OCI-LY7 (cell line): ENCODE results near the gene ASCL5. TPM values are rescaled to one million over a fixed set of nuclear protein-coding genes. Genes with fewer than 3 reads are reported as not detected.

ENCODE experiments used
- BruUV-seq: library from RNA; stranded (reverse); fragments of 400-500 nt; replicated peaks from 2 replicates; lab custom pipeline; 2021; lab: Mats Ljungman, UMichigan
- CTCF ChIA-PET: fragments of 300-600 bp; sonication (Branson Sonifier 250); formaldehyde crosslinking; loops from one replicate; lab custom pipeline; 2022; ENCODE audit warnings: antibody characterized with exemption; ENCODE audit not compliant: unreplicated experiment; lab: Charles Lee
- POLR2A ChIA-PET: fragments of 300-600 bp; sonication (Branson Sonifier 250); formaldehyde crosslinking; loops from one replicate; lab custom pipeline; 2022; ENCODE audit warnings: antibody characterized with exemption; lab: Charles Lee
- DNase-seq: peaks from one replicate; pipeline ENCODE4 v3.0.0-alpha.2; 2015; ENCODE audit warnings: low spot score
- H2AFZ ChIP-seq: fragments of 200-600 bp; sonication (generic), shearing (Covaris generic); 2 replicates; pipeline ENCODE4 v1.6.1; 2014; ENCODE audit warnings: mild to moderate bottlenecking, antibody characterized with exemption, low read length, moderate library complexity
- H3K27ac ChIP-seq: fragments of 200-600 bp; sonication (generic); 2 replicates; pipeline ENCODE4 v1.5.1; 2014; ENCODE audit warnings: mixed run types, low read depth, mild to moderate bottlenecking, moderate library complexity, low read length, inconsistent platforms; ENCODE audit not compliant: poor library complexity, severe bottlenecking
- H3K36me3 ChIP-seq: fragments of 200-600 bp; sonication (generic); 2 replicates; pipeline ENCODE4 v1.6.1; 2014; ENCODE audit warnings: mild to moderate bottlenecking, antibody characterized with exemption, low read length, moderate library complexity, mixed read lengths; ENCODE audit not compliant: insufficient read depth
- H3K4me1 ChIP-seq: fragments of 200-600 bp; sonication (generic); 2 replicates; pipeline ENCODE4 v1.5.1; 2014; ENCODE audit warnings: mild to moderate bottlenecking, low read length; ENCODE audit not compliant: insufficient read depth, poor library complexity, severe bottlenecking
- H3K4me2 ChIP-seq: fragments of 200-600 bp; sonication (generic); 2 replicates; pipeline ENCODE4 v1.6.1; 2014; ENCODE audit warnings: mild to moderate bottlenecking, low read length
- H3K4me3 ChIP-seq: fragments of 200-600 bp; sonication (generic); 2 replicates; pipeline ENCODE4 v1.5.1; 2014; ENCODE audit warnings: mild to moderate bottlenecking, low read depth, low read length; ENCODE audit not compliant: poor library complexity, severe bottlenecking
- H3K79me2 ChIP-seq: fragments of 200-600 bp; sonication (generic); 2 replicates; pipeline ENCODE4 v1.6.1; 2016; ENCODE audit warnings: low read depth, mild to moderate bottlenecking, low read length, moderate library complexity, mixed read lengths; ENCODE audit not compliant: insufficient read depth
- H3K9me2 ChIP-seq: fragments of 200-600 bp; sonication (generic); 2 replicates; pipeline ENCODE4 v1.6.1; 2016; ENCODE audit warnings: mild to moderate bottlenecking, low read length, mixed read lengths; ENCODE audit not compliant: insufficient read depth
- H3K9me3 ChIP-seq: fragments of 200-600 bp; sonication (generic); 2 replicates; pipeline ENCODE4 v1.6.1; 2014; ENCODE audit warnings: mild to moderate bottlenecking, mixed run types, low read length, mixed read lengths
- H4K20me1 ChIP-seq: fragments of 200-600 bp; sonication (generic); 2 replicates; pipeline ENCODE4 v1.6.1; 2014; ENCODE audit warnings: mild to moderate bottlenecking, antibody characterized with exemption, low read length, moderate library complexity, mixed read lengths; ENCODE audit not compliant: insufficient read depth
- CTCF ChIP-seq: fragments of 200-600 bp; sonication (generic); conservative IDR thresholded peaks from 2 replicates; pipeline ENCODE4 v1.5.1; 2014; ENCODE audit warnings: mild to moderate bottlenecking, antibody characterized with exemption, low read length, moderate library complexity, mixed read lengths
- EZH2phosphoT487 ChIP-seq: fragments of 200-600 bp; sonication (generic); IDR thresholded peaks from 2 replicates; pipeline ENCODE4 v1.6.1; 2018; ENCODE audit warnings: low read depth, borderline replicate concordance, mild to moderate bottlenecking, mixed run types, antibody characterized with exemption, low read length, moderate library complexity, mixed read lengths
- intact Hi-C: fragments of 100-400 bp; cut with micrococcal nuclease; formaldehyde crosslinking; loops from one replicate; pipeline ENCODE4 v1.10.0; 2022; ENCODE audit not compliant: unreplicated experiment
- total RNA-seq, 2 experiments: library from RNA; depleted of rRNA in 1 of 2; stranded (reverse); fragments of >200 nt in 1 of 2; shearing (Covaris generic) in 1 of 2; gene quantifications; 2 replicates each; pipeline ENCODE4 v1.2.3, GENCODE V29; 2014 to 2022

The ASCL5 gene
- total RNA-seq, 2 experiments from 2014 or later, result not detected

DNA sequence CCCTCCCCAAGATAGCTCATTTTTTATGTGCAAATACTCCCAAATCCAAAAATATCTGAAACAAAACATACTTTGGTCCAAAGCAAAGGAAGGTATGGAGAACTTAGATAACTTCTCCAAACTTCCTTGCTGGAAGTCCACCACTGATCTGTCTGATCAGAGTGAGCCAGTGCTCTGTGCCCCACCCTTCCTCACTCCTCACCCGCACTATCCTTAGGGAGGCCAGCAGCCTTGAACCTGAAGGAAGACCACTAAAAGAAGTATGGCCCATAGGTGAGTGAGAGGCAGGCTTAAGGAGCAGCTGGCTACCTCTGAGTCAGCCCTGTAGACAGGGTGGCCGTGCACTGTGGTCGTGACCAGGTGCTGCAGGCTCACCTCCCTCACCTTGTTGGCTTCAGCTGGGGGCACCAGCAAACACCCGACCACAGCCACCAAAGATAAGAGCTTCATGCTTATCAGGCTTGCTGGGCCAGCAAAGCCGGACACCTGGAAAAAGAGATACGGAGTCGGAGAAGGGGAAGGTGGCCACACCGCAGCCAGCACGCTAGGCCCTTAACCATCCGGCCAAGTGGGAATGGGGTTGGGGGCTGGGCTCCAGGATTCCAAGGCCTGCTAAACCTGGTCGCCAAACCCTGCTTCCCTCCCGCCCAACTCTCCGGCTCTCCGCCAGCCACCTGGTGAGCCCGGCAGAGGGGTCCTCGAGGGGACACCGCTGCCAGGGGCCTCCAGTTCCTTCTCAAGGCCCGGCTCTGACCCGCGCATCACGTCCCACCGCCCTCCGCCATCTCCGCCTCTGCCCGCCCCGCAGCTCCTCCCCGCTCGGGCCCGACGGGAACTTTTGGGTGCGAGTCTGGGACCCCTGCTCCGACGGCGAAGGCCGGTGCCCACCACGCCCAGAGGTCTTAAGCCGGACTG, 26.7 kb upstream of the ASCL5 start:
- Histone ChIP-seq H3K4me3 (peak overlapping the region; percentile 82), H3K4me2 (peak overlapping the region; percentile 81)

DNA sequence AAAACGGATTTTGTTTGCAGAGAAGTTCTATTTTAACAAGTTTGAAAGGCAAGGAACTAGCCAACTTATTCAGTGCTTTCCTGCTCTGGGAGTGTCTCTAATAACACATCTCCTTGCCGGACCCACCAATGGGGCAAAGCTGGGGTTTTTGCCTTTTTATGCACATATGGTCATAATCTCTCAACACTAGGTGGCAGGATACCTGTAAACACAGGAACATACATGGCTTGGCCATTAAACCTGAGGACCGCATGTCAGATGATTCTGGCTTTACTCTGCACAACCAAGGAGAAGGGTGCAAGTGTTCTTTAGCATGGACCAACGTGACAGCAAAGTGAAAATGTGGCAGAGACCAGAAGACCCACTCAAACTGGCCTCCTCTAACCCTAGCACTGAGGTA, 22.4 kb upstream of the ASCL5 start:
- H3K4me1 ChIP-seq, result peaks cover 9% of the 10 kb centered on the region
- POLR2A ChIA-PET, result no interaction called here
- H3K36me3 ChIP-seq, result peaks cover 31% of the 10 kb centered on the region; the same call in 1 of the 2 replicates
- no peak overlapping the region for H3K27ac ChIP-seq
- H3K4me2 ChIP-seq, result no peak overlapping the region
- intact Hi-C loops, result loop anchor here (2.0 kb wide), 1 partner anchor 73 kb away; no protein-coding TSS in a partner anchor
- CTCF ChIA-PET, result interaction anchor here (1.1 kb wide), 1 partner anchor 38 kb away, joined by 3 read pairs; no protein-coding TSS in a partner anchor
- H3K9me2 ChIP-seq, result no peaks in the 10 kb centered on the region
- H4K20me1 ChIP-seq, result no peaks in the 10 kb centered on the region
- H2AFZ ChIP-seq, result no peak overlapping the region
- H3K79me2 ChIP-seq, result no peaks in the 10 kb centered on the region
- no peak overlapping the region for H3K4me3 ChIP-seq
- BruUV-seq, result no TSS peak
- H3K9me3 ChIP-seq, result no peaks in the 10 kb centered on the region
- DNase-seq, result peak; percentile 63
- TF ChIP-seq CTCF (peak; percentile 81), EZH2phosphoT487 (no peak)

More for the DNA sequence above, 26.7 kb upstream of the ASCL5 start:
- ChIA-PET POLR2A (interaction anchor here (0.9 kb wide), 1 partner anchor 1605 kb away, joined by 3 read pairs; no protein-coding TSS in a partner anchor), CTCF (interaction anchor here (1.4 kb wide), 1 partner anchor 17 kb away, joined by 4 read pairs; no protein-coding TSS in a partner anchor)
- H3K27ac ChIP-seq, result no peak overlapping the region
- intact Hi-C loops, result no loop called here
- H3K4me1 ChIP-seq, result peaks cover 14% of the 10 kb centered on the region
- no peaks in the 10 kb centered on the region for H4K20me1 ChIP-seq
- H3K79me2 ChIP-seq, result no peaks in the 10 kb centered on the region
- TF ChIP-seq EZH2phosphoT487 (no peak), CTCF (no peak)
- H2AFZ ChIP-seq, result peak overlapping the region; percentile 94
- no TSS peak for BruUV-seq
- peaks cover 5% of the 10 kb centered on the region; the same call in 1 of the 2 replicates for H3K9me3 ChIP-seq
- peak; percentile 20 for DNase-seq
- H3K9me2 ChIP-seq, result no peaks in the 10 kb centered on the region
- peaks cover 6% of the 10 kb centered on the region; the same call in 1 of the 2 replicates for H3K36me3 ChIP-seq
